Naive thymus-derived CD4-positive, alpha-beta T cell (primary cell): Measurements from ENCODE around the gene SSBP4. TPM values are rescaled to one million over a fixed set of nuclear protein-coding genes. Genes with fewer than 3 reads are reported as not detected.
A peak's percentile ranks its signal among the peaks of the same experiment; 100 is the strongest.

Source experiments
- ATAC-seq: fragments of 150-1000 bp; cut with Tn5 transposase; 2 replicates; pipeline ENCODE4 v1.10.0; 2021; ENCODE audit warnings: mild to moderate bottlenecking, moderate library complexity
- CTCF ChIA-PET: fragments of 350-600 bp; sonication (Branson Sonifier 250); formaldehyde crosslinking; loops from one replicate; lab custom pipeline; 2021; ENCODE audit warnings: antibody characterized with exemption; lab: Charles Lee
- POLR2A ChIA-PET: fragments of 350-600 bp; sonication (Branson Sonifier 250); formaldehyde crosslinking; loops from one replicate; lab custom pipeline; 2021; ENCODE audit warnings: antibody characterized with exemption, inconsistent platforms; lab: Charles Lee
- DNase-seq, 9 donors: peaks; one replicate each; pipeline versions ENCODE4 v3.0.0 to v3.0.0-alpha.2; 2020 to 2022; ENCODE audit warnings: mixed read lengths in 1 of 9
- H3K27ac ChIP-seq: one replicate; pipeline ENCODE4 v1.7.0; 2013; ENCODE audit warnings: mild to moderate bottlenecking, low read depth, low read length, moderate library complexity
- H3K27me3 ChIP-seq, 2 donors: one replicate each; pipeline ENCODE4 v1.7.0; 2013; ENCODE audit warnings: low read length in 2 of 2, mild to moderate bottlenecking in 2 of 2, moderate library complexity in 2 of 2; ENCODE audit not compliant: control insufficient read depth in 2 of 2, insufficient read depth in 2 of 2
- H3K36me3 ChIP-seq, 3 experiments: 1 replicate in 2 of 3; 2 replicates in 1 of 3; pipeline ENCODE4 v1.7.0; 2013; ENCODE audit warnings: low read length in 3 of 3, mild to moderate bottlenecking in 3 of 3, moderate library complexity in 1 of 3; ENCODE audit not compliant: insufficient read depth in 3 of 3, control insufficient read depth in 2 of 3
- H3K4me1 ChIP-seq, 2 donors: one replicate each; pipeline ENCODE4 v1.7.0; 2013; ENCODE audit warnings: low read length in 2 of 2, mild to moderate bottlenecking in 2 of 2, moderate library complexity in 1 of 2; ENCODE audit not compliant: control insufficient read depth in 2 of 2, insufficient read depth in 2 of 2
- H3K4me3 ChIP-seq: 2 replicates; pipeline ENCODE4 v1.7.0; 2013; ENCODE audit warnings: mild to moderate bottlenecking, low read length
- H3K9me3 ChIP-seq, 3 experiments: 1 replicate in 2 of 3; 2 replicates in 1 of 3; pipeline ENCODE4 v1.7.0; 2013; ENCODE audit warnings: low read length in 3 of 3; ENCODE audit not compliant: control insufficient read depth in 2 of 3
- H3K27ac Mint-ChIP-seq, 9 donors: one replicate each; pipeline ENCODE4 v1.8.0; 2020 to 2022; ENCODE audit warnings: mixed read lengths in 9 of 9, mild to moderate bottlenecking in 8 of 9, moderate library complexity in 5 of 9, inconsistent platforms in 2 of 9
- H3K27me3 Mint-ChIP-seq, 5 donors: one replicate each; pipeline ENCODE4 v1.8.0; 2021 to 2022; ENCODE audit warnings: mixed read lengths in 5 of 5, mild to moderate bottlenecking in 1 of 5
- H3K36me3 Mint-ChIP-seq, 5 donors: one replicate each; pipeline ENCODE4 v1.8.0; 2020 to 2022; ENCODE audit warnings: mixed read lengths in 5 of 5, mild to moderate bottlenecking in 3 of 5, inconsistent platforms in 1 of 5
- H3K4me1 Mint-ChIP-seq, 7 donors: one replicate each; pipeline ENCODE4 v1.8.0; 2020 to 2022; ENCODE audit warnings: mixed read lengths in 7 of 7, mild to moderate bottlenecking in 3 of 7, inconsistent platforms in 1 of 7
- H3K4me3 Mint-ChIP-seq, 10 donors: one replicate each; pipeline ENCODE4 v1.8.0; 2020 to 2022; ENCODE audit warnings: mild to moderate bottlenecking in 10 of 10, mixed read lengths in 10 of 10, moderate library complexity in 6 of 10, inconsistent platforms in 2 of 10
- H3K9me3 Mint-ChIP-seq, 11 donors: one replicate each; pipeline ENCODE4 v1.8.0; 2020 to 2022; ENCODE audit warnings: mixed read lengths in 11 of 11, mild to moderate bottlenecking in 4 of 11, inconsistent platforms in 1 of 11, moderate library complexity in 1 of 11
- intact Hi-C, 2 donors: fragments of 100-400 bp; cut with micrococcal nuclease; formaldehyde crosslinking; loops; one replicate each; pipeline ENCODE4 v1.15.1; 2023
- polyA plus RNA-seq, 2 donors: library from polyadenylated mRNA; unstranded; fragments of 300-500 nt; fragmentation: Illumina TruSeq; gene quantifications; one replicate each; pipeline ENCODE4 v1.2.3, GENCODE V29; 2021
- total RNA-seq, 6 experiments: library from RNA in 5 of 6; stranded (reverse) in 5 of 6; gene quantifications; 1 replicate in 5 of 6; 2 replicates in 1 of 6; pipeline ENCODE4 v1.2.3 and lab custom pipeline; 2021 to 2026

The SSBP4 gene
- total and polyA plus RNA-seq, 7 experiments from 2014 or later: 27.0 to 185 (median 40.7) TPM

DNA sequence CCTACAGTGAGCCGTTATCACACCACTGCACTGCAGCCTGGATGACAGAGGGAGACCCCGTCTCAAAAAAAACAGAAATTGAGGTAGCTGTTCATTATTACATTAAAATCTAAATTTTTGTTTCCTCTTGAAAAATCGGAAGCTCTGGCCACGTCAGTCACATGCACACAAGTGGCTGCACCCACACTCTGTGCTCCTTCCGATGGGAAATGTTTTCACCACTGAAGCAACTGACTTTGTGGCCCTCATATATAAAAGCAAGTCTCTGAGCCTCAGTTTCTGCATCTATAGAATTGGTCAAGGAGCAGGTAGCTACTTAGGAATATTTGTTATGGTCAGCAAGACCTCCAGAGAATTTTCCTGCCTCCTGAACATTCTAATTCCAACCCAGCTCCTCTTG lies 26.3 kb upstream of the SSBP4 start:
- Mint-ChIP-seq H3K9me3 (peaks cover 0 to 2% (median 0%) of the 10 kb centered on the region in 11 donors), H3K4me3 (no peak overlapping the region), H3K4me1 (peaks cover under 1 to 11% (median 8%) of the 10 kb centered on the region in 7 donors), H3K27ac (no peak overlapping the region), H3K27me3 (peaks cover 0 to 63% (median 5%) of the 10 kb centered on the region in 5 donors), H3K36me3 (no peaks in the 10 kb centered on the region)
- no peak overlapping the region for H3K4me3 ChIP-seq
- H3K4me1 ChIP-seq: peaks cover 0 to 12% of the 10 kb centered on the region in 2 donors
- H3K27me3 ChIP-seq: peaks cover 0 to 5% of the 10 kb centered on the region in 2 donors
- ChIA-PET CTCF (interaction anchor here (0.5 to 0.6 kb wide), 2 partner anchors 112 to 438 kb away, joined by 4 read pairs; no protein-coding TSS in a partner anchor), POLR2A (no interaction called here)
- intact Hi-C loops: no loop called here
- H3K36me3 ChIP-seq: no peaks in the 10 kb centered on the region
- ATAC-seq (no peak), DNase-seq (no peak)
- no peaks in the 10 kb centered on the region for H3K9me3 ChIP-seq
- H3K27ac ChIP-seq: no peak overlapping the region

DNA sequence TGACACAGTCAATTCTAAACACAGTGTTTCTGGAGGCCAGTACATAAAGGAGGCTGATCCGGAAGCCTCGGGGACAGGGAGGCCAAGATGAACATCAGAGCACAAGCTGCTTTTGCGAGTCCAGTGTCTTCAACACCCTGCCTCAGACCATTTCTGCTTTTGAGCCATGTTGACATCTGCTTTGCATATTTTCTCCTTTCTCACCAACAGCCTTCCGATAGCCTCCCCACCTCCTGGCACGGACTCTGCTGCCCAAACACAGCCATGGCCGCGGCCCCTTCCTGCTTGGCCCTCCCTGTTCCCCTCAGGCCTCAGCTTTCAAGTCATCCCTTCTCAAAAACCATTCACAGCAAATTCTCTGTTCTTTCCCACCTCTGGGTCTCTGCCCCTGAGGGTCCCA lies 25.4 kb upstream of the SSBP4 start:
- H3K36me3 ChIP-seq: no peaks in the 10 kb centered on the region
- POLR2A ChIA-PET: no interaction called here
- CTCF ChIA-PET: no interaction called here
- H3K27ac Mint-ChIP-seq: peak overlapping the region in 1 of 9 donors; percentile 74
- peaks cover 0 to 9% of the 10 kb centered on the region in 2 donors for H3K4me1 ChIP-seq
- H3K36me3 Mint-ChIP-seq: no peaks in the 10 kb centered on the region
- peaks cover 0 to 11% (median 5%) of the 10 kb centered on the region in 7 donors for H3K4me1 Mint-ChIP-seq
- H3K27ac ChIP-seq: no peak overlapping the region
- H3K9me3 Mint-ChIP-seq: peaks cover 0 to 2% (median 0%) of the 10 kb centered on the region in 11 donors
- H3K4me3 Mint-ChIP-seq: no peak overlapping the region
- peaks cover 0 to 5% of the 10 kb centered on the region in 2 donors for H3K27me3 ChIP-seq
- no peaks in the 10 kb centered on the region for H3K9me3 ChIP-seq
- DNase-seq (no peak), ATAC-seq (peak; percentile 23)
- intact Hi-C loops: no loop called here
- H3K27me3 Mint-ChIP-seq: peaks cover 0 to 60% (median 6%) of the 10 kb centered on the region in 5 donors
- no peak overlapping the region for H3K4me3 ChIP-seq

DNA sequence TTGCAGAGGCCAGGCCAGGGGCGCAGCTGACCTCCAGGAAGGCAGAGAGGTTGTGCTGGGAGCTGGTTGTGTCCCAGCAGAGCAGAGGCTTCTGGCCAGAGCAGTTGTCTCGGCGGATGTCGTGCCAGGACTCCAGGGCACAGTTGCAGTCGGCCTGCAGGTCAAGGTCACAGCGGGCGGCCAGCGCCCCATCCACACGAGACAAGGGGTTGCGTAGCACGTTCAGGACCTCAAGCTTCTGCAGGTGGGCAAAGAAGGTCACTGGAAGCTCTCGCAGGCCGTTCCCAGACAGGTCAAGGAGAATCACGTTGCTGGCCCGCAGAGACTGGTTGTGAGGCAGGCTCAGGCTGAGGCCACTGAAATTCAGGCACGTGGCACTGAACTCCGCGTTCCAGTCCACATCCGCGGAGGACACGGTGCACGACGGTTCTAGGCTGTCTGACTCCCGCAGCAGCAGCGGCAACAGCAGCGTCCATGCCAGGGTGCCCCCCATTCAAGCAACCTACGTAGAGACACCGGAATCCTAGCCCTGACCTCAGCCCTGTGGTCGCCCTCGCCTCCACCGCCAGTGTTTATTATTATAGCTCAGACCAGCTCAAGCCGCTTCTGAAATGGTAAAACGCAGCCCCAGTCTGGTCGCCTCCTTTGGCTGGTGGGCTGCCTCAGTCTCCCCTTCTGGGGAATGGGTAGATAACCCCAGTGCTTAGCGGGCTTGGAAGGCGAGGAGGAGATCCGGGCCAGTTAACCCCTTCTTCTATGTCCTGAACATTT lies 22.5 kb upstream of the SSBP4 start:
- no peaks in the 10 kb centered on the region for H3K36me3 Mint-ChIP-seq
- ChIA-PET CTCF (no interaction called here), POLR2A (no interaction called here)
- ATAC-seq (no peak), DNase-seq (no peak)
- H3K4me1 Mint-ChIP-seq: peaks cover 0 to 12% (median 5%) of the 10 kb centered on the region in 7 donors
- peak overlapping the region in 1 of 10 donors; percentile 18 for H3K4me3 Mint-ChIP-seq
- H3K9me3 Mint-ChIP-seq: peaks cover 0 to 2% (median 0%) of the 10 kb centered on the region in 11 donors
- Histone ChIP-seq H3K27ac (no peak overlapping the region), H3K4me3 (no peak overlapping the region), H3K36me3 (no peaks in the 10 kb centered on the region), H3K27me3 (peaks cover 0 to 5% of the 10 kb centered on the region in 2 donors), H3K4me1 (peaks cover 0 to 8% of the 10 kb centered on the region in 2 donors), H3K9me3 (no peaks in the 10 kb centered on the region)
- intact Hi-C loops: no loop called here
- no peak overlapping the region for H3K27ac Mint-ChIP-seq
- H3K27me3 Mint-ChIP-seq: peaks cover 0 to 37% (median 6%) of the 10 kb centered on the region in 5 donors

DNA sequence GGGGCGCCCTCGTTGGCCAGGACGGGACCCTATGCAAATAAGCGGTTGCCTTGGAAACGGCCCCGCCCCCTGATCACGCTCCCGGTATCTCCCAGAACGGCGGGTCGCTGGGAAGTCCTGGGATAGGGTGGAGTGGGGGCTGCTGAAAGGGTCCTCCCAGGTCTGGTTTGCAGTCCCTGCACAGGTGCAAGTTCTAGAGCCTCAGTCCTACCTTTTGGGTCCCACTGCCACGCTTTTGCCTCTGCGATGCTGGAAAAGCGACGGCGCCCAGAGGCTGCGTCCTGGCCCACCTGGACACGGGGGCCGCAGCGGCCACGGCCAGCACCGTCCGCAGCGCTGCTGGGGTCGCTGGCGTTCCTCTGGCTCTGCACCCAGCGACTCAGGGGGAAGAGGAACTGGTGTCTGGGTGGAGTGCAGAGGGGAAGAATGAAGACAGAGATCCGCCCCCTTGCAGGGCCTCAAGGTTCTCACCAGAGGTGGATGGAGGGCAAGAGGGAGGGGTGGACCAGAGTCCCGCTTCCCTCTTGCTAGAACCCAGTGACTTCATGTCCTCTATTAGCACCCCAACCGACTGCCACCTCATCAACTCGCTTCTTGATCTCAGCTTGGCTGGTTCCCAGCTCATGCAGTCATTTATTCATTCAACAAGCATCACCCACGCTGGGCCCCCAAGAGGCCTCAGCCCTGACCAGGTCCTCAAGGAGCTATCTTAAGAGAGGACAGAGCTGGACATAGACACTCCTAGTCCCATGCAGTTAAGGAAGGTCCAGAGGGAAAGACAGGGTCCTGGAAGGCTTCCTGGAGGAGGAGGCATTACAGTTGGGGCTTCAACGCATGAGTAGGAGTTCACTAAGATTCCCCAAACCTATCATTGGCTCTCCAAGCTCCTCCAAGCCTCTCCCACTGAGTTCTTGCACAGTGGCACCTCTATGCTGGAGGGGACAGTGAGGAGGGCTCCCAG lies 21.7 kb upstream of the SSBP4 start, which contains the start of gene LRRC25:
TSS of gene LRRC25 (minus strand) at position 381 of the 961 bp plus-strand sequence. CDS start 659 bp downstream, outside the sequence.
- H3K4me1 ChIP-seq: peaks cover 0 to 8% of the 10 kb centered on the region in 2 donors
- H3K27me3 ChIP-seq: peaks cover 0 to 5% of the 10 kb centered on the region in 2 donors
- no peak within 1 kb of the TSS for H3K4me3 ChIP-seq
- ChIA-PET CTCF (no interaction called here), POLR2A (interaction anchor here (0.6 kb wide), 1 partner anchor 149 kb away, joined by 3 read pairs; no protein-coding TSS in a partner anchor)
- H3K27me3 Mint-ChIP-seq: peaks cover 0 to 33% (median 6%) of the 10 kb centered on the region in 5 donors
- H3K4me1 Mint-ChIP-seq: peaks cover 0 to 15% (median 5%) of the 10 kb centered on the region in 7 donors
- intact Hi-C loops: no loop called here
- ATAC-seq (peak; percentile 83), DNase-seq (no peak)
- H3K36me3 Mint-ChIP-seq: no peaks in the 10 kb centered on the region
- H3K27ac Mint-ChIP-seq: no peak within 1 kb of the TSS
- H3K9me3 Mint-ChIP-seq: peaks cover 0 to 2% (median 0%) of the 10 kb centered on the region in 11 donors
- H3K9me3 ChIP-seq: no peaks in the 10 kb centered on the region
- peak within 1 kb of the TSS in 5 of 10 donors; percentile 5 to 59 (median 18) for H3K4me3 Mint-ChIP-seq
- H3K27ac ChIP-seq: no peak within 1 kb of the TSS
- no peaks in the 10 kb centered on the region for H3K36me3 ChIP-seq

GRCh38 chr19:18399008-18399407 lies 20.2 kb upstream of the SSBP4 start:
- POLR2A ChIA-PET: no interaction called here
- H3K27me3 ChIP-seq: peaks cover 0 to 5% of the 10 kb centered on the region in 2 donors
- H3K9me3 ChIP-seq: no peaks in the 10 kb centered on the region
- intact Hi-C loops: no loop called here
- no peak for DNase-seq
- H3K27me3 Mint-ChIP-seq: peaks cover 0 to 24% (median 6%) of the 10 kb centered on the region in 5 donors
- no peaks in the 10 kb centered on the region for H3K9me3 Mint-ChIP-seq
- no peak overlapping the region for H3K4me3 Mint-ChIP-seq
- H3K27ac ChIP-seq: no peak overlapping the region
- ATAC-seq: no peak
- CTCF ChIA-PET: interaction anchor here (1.2 kb wide), 1 partner anchor 11 kb away, joined by 4 read pairs; no protein-coding TSS in a partner anchor
- peaks cover 0 to 15% (median 5%) of the 10 kb centered on the region in 7 donors for H3K4me1 Mint-ChIP-seq
- H3K36me3 ChIP-seq: no peaks in the 10 kb centered on the region
- no peak overlapping the region for H3K27ac Mint-ChIP-seq
- H3K4me3 ChIP-seq: no peak overlapping the region
- no peaks in the 10 kb centered on the region for H3K36me3 Mint-ChIP-seq
- peaks cover 0 to 8% of the 10 kb centered on the region in 2 donors for H3K4me1 ChIP-seq

- ATAC-seq: peak; percentile 89
- Histone ChIP-seq H3K27ac (no peak overlapping the region), H3K27me3 (peaks cover 0 to 5% of the 10 kb centered on the region in 2 donors), H3K4me1 (peaks cover 0 to 8% of the 10 kb centered on the region in 2 donors), H3K9me3 (no peaks in the 10 kb centered on the region), H3K36me3 (no peaks in the 10 kb centered on the region), H3K4me3 (no peak overlapping the region)
- H3K36me3 Mint-ChIP-seq: no peaks in the 10 kb centered on the region
- H3K9me3 Mint-ChIP-seq: no peaks in the 10 kb centered on the region
- CTCF ChIA-PET: interaction anchor here (0.7 to 0.9 kb wide), 2 partner anchors 11 to 75 kb away, joined by 3 to 4 read pairs; no protein-coding TSS in a partner anchor
- H3K4me3 Mint-ChIP-seq: no peak overlapping the region
- peaks cover 0 to 16% (median 6%) of the 10 kb centered on the region in 5 donors for H3K27me3 Mint-ChIP-seq
- peak overlapping the region in 1 of 9 donors; percentile 2 for H3K27ac Mint-ChIP-seq
- intact Hi-C loops: no loop called here
- POLR2A ChIA-PET: interaction anchor here (0.6 kb wide), 1 partner anchor 191 kb away, joined by 3 read pairs; no protein-coding TSS in a partner anchor
- no peak for DNase-seq
- peaks cover 0 to 15% (median 5%) of the 10 kb centered on the region in 7 donors for H3K4me1 Mint-ChIP-seq
These were observed 17.6 kb upstream of the SSBP4 start for GRCh38 chr19:18401580-18402112.
